Activated CD4-positive, alpha-beta T cell treated with anti-CD3 and anti-CD28 coated beads for 4 hours (primary cell): ENCODE measurements around the gene GNG13.

ENCODE experiments used
- DNase-seq, 2 donors: peaks; one replicate each; pipeline ENCODE4 v3.0.0-alpha.2; 2020

The GNG13 gene

GRCh38 chr16:813204-813915, 12.8 kb upstream of the GNG13 start:
- DNase-seq, result peak; percentile 50 to 56

DNA sequence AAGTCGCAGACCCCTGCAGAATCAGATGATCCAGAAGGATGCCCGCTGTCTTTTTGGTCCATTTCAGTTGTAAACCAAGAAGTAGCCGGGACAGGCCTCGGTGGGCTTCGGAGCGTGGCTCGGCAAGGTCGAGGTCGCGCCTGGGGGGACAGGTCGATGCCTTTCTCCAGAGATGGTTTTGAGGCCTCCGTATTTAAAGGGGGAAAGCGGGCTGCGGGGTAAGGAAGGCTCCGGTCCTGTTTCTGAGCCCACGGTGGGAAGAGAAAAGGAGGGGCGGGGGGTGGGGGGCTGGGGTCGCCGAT, 7.5 kb upstream of the GNG13 start:
- no peak for DNase-seq

DNA sequence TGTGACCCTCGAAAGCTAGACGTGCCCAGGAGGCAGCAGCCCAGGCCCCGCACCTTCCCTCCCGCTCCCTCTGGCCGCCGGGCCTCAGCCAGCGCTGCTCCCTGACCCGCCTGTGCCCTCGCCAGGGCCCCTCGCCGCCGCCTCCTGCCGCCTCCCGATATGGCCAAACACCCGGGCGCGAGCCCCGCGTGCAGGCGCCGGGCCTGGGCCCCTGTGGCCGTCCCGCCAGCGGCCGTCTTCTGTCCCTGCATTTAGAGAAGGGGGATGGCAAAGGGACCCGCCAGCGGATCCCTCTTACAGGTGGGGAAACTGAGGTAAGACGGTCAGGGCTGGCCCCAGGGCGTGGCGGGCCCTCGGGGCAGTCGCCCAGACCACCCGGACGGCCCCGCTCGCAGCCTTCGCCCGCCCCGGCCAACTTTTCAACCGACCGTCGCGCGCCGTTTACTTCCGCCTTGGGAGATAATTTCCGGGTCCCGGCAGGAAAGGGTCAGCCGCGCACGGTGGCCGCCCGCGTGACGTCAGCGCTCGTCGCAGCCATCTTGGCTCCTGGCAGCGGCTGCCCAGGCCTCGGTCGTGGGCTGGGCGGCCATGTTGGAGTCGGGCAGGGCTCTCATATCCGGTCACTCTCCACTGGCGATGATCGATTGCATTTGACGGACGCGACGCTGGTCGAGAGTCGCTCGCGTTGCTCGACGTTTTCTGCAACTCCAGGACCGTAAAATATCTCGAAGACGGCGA, 7.0 kb upstream of the GNG13 start:
- peak; percentile 81 to 83 for DNase-seq

DNA sequence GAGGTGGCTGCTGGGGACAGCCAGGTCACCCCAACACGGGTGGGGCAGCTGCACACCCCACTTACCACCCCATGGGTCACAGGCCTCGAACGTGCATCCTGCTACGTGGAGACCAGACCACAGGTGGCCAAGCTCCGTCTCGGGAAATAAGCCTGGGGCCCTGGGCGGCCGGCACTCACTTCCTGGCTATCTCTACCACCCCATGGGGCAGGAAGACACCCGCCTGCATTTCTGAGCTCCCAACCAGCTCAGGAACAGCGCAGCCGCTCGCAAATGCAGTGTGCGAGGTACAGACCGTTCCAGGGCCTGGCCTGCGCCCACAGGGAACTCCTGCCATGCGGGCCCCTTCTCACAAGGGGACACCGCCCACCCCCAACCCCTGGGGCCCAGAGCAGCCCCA, 4.9 kb upstream of the GNG13 start:
- no peak for DNase-seq

GRCh38 chr16:804193-805048, 3.9 kb upstream of the GNG13 start:
- DNase-seq, result no peak

DNA sequence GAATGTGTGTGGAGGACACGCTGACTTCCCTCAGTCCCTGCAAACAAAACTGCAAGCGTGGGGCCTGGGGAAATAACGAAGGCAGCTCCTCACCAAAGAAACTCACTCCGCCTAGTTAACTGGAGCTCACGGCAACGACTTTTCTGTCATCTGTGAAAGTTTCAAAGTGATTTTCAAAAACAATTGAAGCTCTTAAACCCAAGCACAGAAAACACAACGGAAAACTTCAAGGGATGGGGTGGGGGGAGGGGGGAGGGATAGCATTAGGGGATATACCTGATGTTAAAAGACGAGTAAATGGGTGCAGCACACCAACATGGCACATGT, 3.2 kb upstream of the GNG13 start:
- DNase-seq, result no peak

DNA sequence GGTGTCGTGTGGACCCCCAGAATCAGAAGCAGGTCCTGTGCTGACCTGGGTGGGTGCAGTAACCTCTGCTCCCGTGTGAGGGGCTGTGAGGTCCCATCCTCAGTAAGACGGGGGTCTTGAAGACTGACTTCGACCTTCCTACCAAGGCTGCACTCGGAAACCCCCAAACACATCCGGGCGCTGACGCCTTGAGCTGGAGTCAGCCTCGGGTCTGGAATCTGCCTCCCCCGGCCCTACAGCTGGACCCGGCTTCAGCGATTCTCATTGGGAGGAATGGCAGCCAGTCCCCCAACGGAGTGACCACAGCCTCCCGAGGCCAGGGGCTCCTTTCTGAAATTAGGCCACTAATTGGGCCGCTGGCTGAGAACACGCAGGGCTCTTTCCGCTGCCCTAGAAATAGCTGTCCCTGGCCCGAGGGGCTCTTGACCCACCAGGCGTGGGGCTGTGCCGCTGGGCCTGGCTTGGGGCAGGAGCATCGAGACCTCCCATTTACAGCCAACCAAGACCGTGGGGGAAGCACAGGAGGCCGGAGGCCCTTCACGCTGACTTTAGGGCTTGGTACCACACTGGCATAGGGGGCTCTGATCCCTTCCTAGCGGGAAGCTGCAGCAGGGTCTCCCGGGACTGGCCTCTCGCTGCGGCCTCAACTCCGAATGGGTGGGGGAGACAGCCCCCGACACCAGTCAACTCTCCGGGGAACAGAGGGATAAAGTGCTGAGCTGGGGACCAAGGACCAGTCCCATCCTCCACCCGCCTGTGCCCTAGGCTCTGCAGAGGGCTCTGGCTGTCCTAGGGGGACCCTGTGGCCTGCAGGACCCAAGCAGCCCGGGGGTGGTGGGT, 2.6 kb upstream of the GNG13 start:
- no peak for DNase-seq

DNA sequence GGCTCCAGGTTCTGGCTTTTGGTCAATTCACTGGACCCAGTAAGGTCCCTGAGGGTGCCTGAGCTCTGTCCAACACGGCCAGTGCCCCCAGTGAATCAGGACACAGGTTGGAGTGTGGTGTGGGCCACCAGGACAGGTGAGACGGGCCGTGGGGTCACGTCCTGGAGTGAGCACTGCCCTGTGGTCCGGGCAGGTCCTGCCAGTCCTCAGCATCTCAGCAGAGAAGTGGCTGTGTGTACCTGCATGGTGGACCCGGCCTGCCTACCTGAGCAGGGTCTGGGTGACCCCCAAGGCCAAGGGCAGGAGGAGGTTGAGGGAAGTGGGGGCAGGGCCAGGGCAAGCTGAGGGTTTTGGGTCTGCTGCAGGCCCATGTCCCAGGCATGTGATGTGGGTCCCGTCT, 1.9 kb upstream of the GNG13 start:
- no peak for DNase-seq

- DNase-seq, result no peak
Observed at GRCh38 chr16:801584-802363, 1.2 kb upstream of the GNG13 start.

DNA sequence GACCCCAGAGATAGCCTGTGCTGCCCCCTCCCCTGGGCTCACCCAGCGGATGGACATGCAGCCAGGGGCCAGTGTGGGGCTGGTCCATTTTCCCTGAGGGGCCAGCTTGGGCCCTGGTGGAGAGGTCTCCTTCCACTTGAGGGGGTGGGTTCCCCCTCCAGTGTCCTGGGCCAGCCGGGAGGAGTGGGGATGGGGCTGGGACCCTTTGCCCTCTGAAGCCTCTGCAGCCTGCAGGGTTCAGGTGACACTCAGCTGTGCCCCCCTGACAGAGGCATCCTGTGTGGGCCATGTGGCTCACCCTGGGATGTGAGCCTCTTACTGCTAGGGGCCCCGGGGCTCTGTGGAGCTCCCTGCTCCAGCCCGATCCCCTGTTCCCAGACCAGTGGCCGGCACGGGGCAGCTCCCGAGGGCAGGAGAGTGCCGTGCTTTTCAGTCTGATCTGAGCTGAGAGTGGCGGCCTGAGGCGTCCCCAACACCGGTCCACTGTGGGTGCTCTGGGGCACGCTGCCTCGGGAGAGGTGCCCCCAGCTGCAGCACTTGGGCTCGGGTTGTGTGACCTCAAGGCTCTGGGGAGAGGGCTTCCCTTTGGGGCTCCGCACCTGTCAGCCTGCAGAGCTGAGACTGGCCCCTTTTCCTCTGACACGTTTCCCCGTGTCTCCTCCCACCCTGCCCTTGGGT, 439 bp upstream of the GNG13 start:
- no peak for DNase-seq

DNA sequence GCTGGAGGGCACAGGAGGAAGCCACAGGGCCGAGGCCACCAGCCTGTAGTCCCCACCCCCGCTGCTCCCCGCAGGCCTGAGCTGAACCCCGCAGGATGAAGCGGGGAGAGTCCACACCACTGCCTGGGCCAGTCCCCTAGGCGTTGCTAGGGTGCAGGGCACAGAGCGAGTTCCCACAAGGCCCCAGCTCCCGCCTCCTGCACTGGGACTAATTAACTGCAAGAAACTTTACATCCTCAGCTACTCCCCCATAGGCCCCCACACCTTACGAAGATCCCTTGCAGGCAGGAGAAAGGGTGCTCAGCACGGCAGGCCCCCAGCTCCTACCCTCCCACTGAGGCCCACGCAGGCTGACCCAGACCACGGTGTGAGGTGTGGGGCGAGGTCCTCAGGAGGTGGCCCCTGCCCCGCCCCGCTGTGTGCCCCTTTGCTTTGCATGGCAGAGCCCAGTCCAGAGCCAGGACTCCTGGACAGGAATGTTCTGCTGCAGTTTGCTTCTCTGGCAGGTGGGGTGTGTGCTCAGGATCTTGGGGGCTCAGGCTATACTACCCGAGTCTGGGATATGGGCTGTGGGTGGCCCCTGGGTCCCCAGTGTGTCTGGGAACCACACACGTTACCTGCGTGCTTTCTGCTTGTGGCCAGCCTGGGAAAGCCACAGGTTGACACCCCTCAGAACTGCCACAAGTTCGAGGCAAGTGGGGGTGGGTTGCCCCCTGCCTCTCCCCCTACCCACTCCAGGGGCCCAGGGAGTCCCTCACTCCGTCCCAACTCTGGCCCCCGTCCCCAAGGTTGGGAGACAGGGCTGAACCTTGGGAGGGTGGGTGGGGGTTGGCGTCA, 1.2 kb downstream of the GNG13 start:
- DNase-seq, result no peak

DNA sequence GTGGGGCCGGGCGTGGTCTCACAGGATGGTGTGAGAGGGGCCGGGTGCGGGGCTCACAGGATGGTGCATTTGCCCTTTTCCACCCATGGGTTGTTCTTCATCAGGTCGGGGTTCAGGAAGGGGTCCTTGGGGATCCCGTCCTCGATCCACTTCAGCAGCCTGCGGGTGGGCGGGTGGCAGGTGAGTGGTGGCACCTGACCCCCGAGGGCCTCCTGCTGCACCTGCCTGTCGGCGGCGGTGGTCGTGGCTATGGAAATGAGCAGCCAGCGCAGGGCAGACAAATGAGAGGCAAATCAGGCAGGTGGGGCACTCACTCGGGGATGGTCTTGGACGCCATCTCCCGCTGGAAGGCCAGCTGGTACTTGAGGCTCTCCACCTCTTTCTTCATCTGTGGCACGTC, 1.9 kb downstream of the GNG13 start:
- DNase-seq, result no peak

DNA sequence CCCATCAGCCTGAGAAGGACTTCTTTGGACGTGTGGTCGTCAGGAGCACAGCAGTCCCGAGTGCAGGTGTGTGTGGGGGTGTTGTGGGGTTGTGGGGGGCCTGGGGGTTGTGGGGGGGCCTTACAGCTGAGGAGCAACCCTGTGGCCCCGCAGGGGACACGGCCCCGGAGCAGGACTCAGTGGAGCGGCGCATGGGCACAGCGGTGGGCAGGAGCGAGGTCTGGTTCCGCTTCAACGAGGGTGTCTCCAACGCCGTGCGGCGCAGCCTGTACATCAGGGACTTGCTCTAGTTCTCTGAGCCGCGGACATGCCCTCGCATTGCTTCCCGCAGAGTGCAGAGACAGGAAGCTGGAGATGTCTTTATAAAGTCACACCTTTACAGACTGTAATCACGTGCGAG, 2.8 kb downstream of the GNG13 start:
- no peak for DNase-seq

DNA sequence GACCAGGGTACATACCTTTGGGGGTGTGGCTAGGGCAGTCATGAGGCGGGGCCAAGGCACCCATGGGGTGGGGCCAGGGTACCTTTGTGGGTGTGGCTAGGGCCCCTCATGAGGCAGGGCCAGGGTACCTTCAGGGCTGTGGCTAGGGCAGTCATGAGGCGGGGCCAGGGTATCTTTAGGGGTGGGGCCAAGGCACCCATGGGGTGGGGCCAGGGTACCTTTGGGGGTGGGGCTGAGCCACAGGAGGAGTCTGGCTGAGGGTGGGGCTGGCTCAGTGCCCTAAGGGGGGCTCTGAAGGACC, 3.5 kb downstream of the GNG13 start:
- DNase-seq, result no peak

- no peak for DNase-seq
Observed at GRCh38 chr16:796296-797119, 4.0 kb downstream of the GNG13 start.

- DNase-seq, result no peak
Observed at GRCh38 chr16:795580-796229, 4.8 kb downstream of the GNG13 start.

DNA sequence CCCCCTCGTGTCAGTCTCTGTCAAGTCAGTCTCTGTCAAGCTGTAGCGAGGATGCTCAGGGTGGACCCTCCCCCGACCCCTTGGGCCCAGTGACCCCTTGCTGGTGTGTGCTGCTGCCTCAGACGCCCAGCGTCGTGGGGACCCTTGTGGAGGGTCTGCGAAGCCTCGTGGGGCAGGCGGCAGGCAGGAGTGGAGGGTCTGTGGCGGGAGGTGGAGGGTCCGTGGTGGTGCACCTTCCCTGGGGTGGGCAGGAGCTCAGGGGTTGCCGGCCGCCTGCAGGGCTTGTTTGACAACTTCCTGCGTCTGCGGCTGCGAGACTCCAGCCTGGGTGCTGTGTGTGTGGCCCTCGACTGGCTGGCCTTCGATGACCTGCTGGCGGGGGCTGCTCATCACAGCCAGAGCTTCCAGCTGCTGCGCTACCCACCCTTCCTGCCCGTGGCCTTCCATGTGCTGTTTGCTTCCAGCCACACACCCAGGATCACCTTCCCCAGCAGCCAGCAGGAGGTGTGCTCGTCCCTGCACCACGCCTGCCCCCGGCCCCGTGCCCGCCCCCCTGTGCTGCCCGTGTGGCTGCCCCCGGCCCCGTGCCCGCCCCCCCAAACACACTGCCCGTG, 5.6 kb downstream of the GNG13 start:
- DNase-seq, result no peak

DNA sequence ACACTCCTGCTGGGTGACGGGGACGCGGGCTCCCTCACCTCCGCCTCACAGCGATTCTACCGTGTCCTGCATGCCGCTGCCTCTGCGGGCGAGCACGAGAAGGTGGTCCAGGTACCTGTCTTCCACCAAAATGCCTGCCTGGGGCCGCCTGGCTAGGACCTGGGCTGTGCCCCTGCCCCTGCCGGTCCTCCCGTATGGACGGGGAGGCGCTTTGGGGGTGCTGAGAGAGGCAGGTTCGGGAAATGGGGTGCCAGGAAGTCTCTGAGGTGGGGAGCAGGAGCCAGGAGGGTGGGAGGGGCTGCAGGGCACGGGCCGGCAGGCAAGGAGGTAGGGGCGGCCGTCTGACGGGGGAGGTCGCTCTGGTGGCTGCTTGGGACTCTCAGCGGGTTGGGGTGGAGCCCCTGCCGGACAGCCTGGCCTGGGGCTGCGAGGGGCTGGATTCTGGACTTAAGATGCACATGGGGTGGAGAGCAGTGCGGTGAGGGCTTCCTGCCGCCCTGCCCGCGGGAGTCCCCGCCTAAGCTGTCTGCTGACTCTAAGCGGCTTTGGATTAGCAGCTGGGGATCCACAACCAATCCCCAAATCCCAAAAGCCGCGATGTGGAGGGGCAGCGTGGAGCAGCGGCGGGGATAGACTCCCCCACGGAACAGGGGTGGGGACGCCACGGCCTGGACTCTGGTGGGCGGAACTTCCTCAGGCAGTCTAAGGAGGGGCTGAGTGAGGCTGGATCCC, 6.3 kb downstream of the GNG13 start:
- no peak for DNase-seq
